HepG2 (cell line): ENCODE results near the gene HSPB6. TPM values are rescaled to one million over a fixed set of nuclear protein-coding genes. Genes with fewer than 3 reads are reported as not detected.

ENCODE experiments used
- ARHGAP35 ChIP-seq: sonication (generic); formaldehyde crosslinking; IDR thresholded peaks from 2 replicates; pipeline ENCODE4 v1.9.0; 2022; ENCODE audit warnings: mild to moderate bottlenecking, inconsistent platforms, moderate library complexity, missing genetic modification reagents, borderline replicate concordance
- ARID3A ChIP-seq: IDR thresholded peaks from 2 replicates; pipeline ENCODE4 v1.6.1; 2012; ENCODE audit warnings: low read depth, low read length, improper control_type of control experiment
- DNMT1 ChIP-seq: sonication (generic); formaldehyde crosslinking; IDR thresholded peaks from 2 replicates; pipeline ENCODE4 v1.5.1; 2020; ENCODE audit warnings: mild to moderate bottlenecking, missing genetic modification reagents
- DPF2 ChIP-seq: sonication (generic); formaldehyde crosslinking; IDR thresholded peaks from 2 replicates; pipeline ENCODE4 v1.4.0; 2020; ENCODE audit warnings: mild to moderate bottlenecking, low read depth, missing genetic modification reagents, borderline replicate concordance
- HMGA1 ChIP-seq: sonication (generic); formaldehyde crosslinking; conservative IDR thresholded peaks from 2 replicates; pipeline ENCODE4 v1.4.0; 2020; ENCODE audit warnings: missing genetic modification reagents
- NFE2L1 ChIP-seq: sonication (generic); formaldehyde crosslinking; IDR thresholded peaks from 2 replicates; pipeline ENCODE4 v1.4.0; 2020; ENCODE audit warnings: missing genetic modification reagents, mild to moderate bottlenecking, borderline replicate concordance
- NR1H2 ChIP-seq: sonication (generic); formaldehyde crosslinking; IDR thresholded peaks from 2 replicates; pipeline ENCODE4 v1.8.1; 2022; ENCODE audit warnings: low read depth, missing genetic modification reagents, borderline replicate concordance
- PPARG ChIP-seq: conservative IDR thresholded peaks from 2 replicates; pipeline ENCODE4 v1.6.1; 2016; ENCODE audit warnings: missing biosample characterization, missing genetic modification reagents
- SOX6 ChIP-seq, 2 experiments: fragments of 450-650 bp in 1 of 2; sonication (generic) in 1 of 2; formaldehyde crosslinking in 1 of 2; IDR thresholded peaks; 2 replicates each; pipeline versions ENCODE4 v1.4.0 to v1.6.1; 2017 to 2020; ENCODE audit warnings: antibody characterized with exemption in 1 of 2, mild to moderate bottlenecking in 1 of 2, missing genetic modification reagents in 1 of 2
- SP2 ChIP-seq: sonication (generic); formaldehyde crosslinking; IDR thresholded peaks from 2 replicates; pipeline ENCODE4 v1.5.1; 2020; ENCODE audit warnings: mild to moderate bottlenecking, missing genetic modification reagents
- SUZ12 ChIP-seq: fragments of 150-350 bp; IDR thresholded peaks from 2 replicates; pipeline ENCODE4 v1.6.1; 2014; ENCODE audit warnings: low read depth, low read length
- U2AF1 ChIP-seq: fragments of 200-400 bp; formaldehyde crosslinking; optimal IDR thresholded peaks from 2 replicates; pipeline ENCODE3; 2017; ENCODE audit warnings: mild to moderate bottlenecking, low read depth, low read length
- ZNF180 ChIP-seq: sonication (generic); formaldehyde crosslinking; IDR thresholded peaks from 2 replicates; pipeline ENCODE4 v1.4.0; 2020; ENCODE audit warnings: low read depth, missing genetic modification reagents, borderline replicate concordance
- ZNF484 ChIP-seq: sonication (generic); formaldehyde crosslinking; IDR thresholded peaks from 2 replicates; pipeline ENCODE4 v1.5.1; 2020; ENCODE audit warnings: mild to moderate bottlenecking, low read depth, missing genetic modification reagents, borderline replicate concordance
- ZNF512 ChIP-seq: sonication (generic); formaldehyde crosslinking; IDR thresholded peaks from 2 replicates; pipeline ENCODE4 v1.4.0; 2020; ENCODE audit warnings: mild to moderate bottlenecking, missing genetic modification reagents
- ZNF598 ChIP-seq: sonication (generic); formaldehyde crosslinking; IDR thresholded peaks from 2 replicates; pipeline ENCODE4 v1.5.1; 2020; ENCODE audit warnings: mild to moderate bottlenecking, missing genetic modification reagents, borderline replicate concordance
- polyA plus RNA-seq, 8 experiments: library from polyadenylated mRNA; depleted of rRNA in 3 of 8; stranded (reverse) in 7 of 8; unstranded in 1 of 8; fragments of >200 nt; fragmentation: Illumina TruSeq in 4 of 8; extraction: Trizol in 4 of 8; gene quantifications; 2 replicates each; pipeline versions ENCODE4 v1.2.1 to v1.2.3, GENCODE V29; 2011 to 2016; ENCODE audit warnings: low read depth in 4 of 8, missing spikeins in 1 of 8, mixed read lengths in 1 of 8; ENCODE audit not compliant: insufficient read depth in 1 of 8
- total RNA-seq, 5 experiments: library from RNA; depleted of rRNA; stranded (reverse); fragments of >200 nt; fragmentation: Illumina TruSeq; extraction: Trizol; gene quantifications; 2 replicates each; pipeline ENCODE4 v1.2.3, GENCODE V29; 2016; ENCODE audit warnings: low read depth in 1 of 5
- TF ChIP-seq, protein P1 (sequence below): IDR thresholded peaks from 2 replicates; pipeline ENCODE4 v1.6.1; 2012; ENCODE audit warnings: inconsistent platforms
- TF ChIP-seq, protein P2 (sequence below): sonication (generic); formaldehyde crosslinking; IDR thresholded peaks from 2 replicates; pipeline ENCODE4 v1.4.0; 2020; ENCODE audit warnings: missing genetic modification reagents
- TF ChIP-seq, protein P3 (sequence below): sonication (generic); formaldehyde crosslinking; IDR thresholded peaks from 2 replicates; pipeline ENCODE4 v1.9.0; 2021; ENCODE audit warnings: missing genetic modification reagents, mild to moderate bottlenecking, borderline replicate concordance

HSPB6 gene
- total and polyA plus RNA-seq, 2 of the 13 experiments (the other 11 are each of a cell fraction or from before 2014, with no cell fraction given): 0.18 TPM; not detected in 1

DNA sequence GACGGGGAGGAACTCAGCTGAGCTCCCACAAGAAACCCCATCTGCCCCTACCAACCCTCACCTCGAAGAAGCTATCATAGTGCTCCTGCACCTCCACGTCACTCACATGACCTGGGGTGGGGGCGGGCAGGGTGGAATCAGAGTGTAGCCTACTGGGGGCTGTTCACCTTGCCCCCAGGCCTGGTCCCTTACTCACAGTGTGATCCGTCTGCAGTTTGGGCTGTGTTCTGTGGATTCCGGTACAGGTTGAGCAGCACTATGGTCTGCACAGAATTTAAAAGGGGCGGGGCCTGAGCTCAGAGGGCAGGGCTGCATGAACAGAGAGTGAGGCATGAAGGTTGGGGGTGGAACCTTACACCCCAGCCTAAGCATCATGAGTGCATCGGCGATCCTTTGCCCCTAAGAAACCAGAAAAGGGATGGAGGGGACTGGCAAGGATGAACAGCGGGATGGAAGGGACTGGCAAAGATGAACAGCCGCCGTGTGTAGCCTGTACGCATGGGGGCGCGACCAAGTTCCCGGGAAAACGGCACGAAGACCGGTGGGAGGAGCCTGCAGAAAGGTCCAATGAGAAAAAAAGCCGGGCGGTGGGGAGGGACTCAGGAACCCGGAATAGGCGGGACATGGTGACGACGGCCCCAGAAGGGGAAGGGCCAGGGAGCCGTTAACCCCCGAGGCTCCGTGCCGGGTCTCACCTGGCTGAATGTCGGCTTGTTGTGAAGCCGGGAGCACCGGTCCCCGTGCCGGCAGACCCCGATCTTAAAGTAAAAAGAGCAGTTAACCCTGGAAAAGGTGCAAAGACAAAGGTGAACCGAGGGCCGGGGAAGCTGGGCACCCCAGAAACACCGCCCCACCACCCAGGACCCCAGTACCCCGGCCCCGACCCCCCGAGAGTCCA, 12.2 kb downstream of the HSPB6 start (continued):
- TF ChIP-seq SOX6 (IDR thresholded peaks at IDR 0.05) (no peak), SOX6 (CRISPR knock-in tag; IDR thresholded peaks at IDR 0.05) (peak; percentile 43), NFE2L1 (no peak), ARHGAP35 (CRISPR knock-in tag) (no peak), DNMT1 (CRISPR knock-in tag) (no peak), ZNF180 (CRISPR knock-in tag) (no peak), SUZ12 (no peak), SP2 (peak; percentile 76), ZNF512 (CRISPR knock-in tag) (no peak), ARID3A (no peak), DPF2 (CRISPR knock-in tag) (no peak), HMGA1 (CRISPR knock-in tag) (no peak), U2AF1 (no peak), PPARG (CRISPR knock-in tag) (no peak), NR1H2 (no peak), ZNF484 (CRISPR knock-in tag) (no peak), ZNF598 (CRISPR knock-in tag) (no peak)
- TF ChIP-seq, protein P1, sequence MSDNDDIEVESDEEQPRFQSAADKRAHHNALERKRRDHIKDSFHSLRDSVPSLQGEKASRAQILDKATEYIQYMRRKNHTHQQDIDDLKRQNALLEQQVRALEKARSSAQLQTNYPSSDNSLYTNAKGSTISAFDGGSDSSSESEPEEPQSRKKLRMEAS: peak; percentile 61
- TF ChIP-seq, protein P2, sequence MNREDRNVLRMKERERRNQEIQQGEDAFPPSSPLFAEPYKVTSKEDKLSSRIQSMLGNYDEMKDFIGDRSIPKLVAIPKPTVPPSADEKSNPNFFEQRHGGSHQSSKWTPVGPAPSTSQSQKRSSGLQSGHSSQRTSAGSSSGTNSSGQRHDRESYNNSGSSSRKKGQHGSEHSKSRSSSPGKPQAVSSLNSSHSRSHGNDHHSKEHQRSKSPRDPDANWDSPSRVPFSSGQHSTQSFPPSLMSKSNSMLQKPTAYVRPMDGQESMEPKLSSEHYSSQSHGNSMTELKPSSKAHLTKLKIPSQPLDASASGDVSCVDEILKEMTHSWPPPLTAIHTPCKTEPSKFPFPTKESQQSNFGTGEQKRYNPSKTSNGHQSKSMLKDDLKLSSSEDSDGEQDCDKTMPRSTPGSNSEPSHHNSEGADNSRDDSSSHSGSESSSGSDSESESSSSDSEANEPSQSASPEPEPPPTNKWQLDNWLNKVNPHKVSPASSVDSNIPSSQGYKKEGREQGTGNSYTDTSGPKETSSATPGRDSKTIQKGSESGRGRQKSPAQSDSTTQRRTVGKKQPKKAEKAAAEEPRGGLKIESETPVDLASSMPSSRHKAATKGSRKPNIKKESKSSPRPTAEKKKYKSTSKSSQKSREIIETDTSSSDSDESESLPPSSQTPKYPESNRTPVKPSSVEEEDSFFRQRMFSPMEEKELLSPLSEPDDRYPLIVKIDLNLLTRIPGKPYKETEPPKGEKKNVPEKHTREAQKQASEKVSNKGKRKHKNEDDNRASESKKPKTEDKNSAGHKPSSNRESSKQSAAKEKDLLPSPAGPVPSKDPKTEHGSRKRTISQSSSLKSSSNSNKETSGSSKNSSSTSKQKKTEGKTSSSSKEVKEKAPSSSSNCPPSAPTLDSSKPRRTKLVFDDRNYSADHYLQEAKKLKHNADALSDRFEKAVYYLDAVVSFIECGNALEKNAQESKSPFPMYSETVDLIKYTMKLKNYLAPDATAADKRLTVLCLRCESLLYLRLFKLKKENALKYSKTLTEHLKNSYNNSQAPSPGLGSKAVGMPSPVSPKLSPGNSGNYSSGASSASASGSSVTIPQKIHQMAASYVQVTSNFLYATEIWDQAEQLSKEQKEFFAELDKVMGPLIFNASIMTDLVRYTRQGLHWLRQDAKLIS (CRISPR knock-in tag): no peak
- TF ChIP-seq, protein P3, sequence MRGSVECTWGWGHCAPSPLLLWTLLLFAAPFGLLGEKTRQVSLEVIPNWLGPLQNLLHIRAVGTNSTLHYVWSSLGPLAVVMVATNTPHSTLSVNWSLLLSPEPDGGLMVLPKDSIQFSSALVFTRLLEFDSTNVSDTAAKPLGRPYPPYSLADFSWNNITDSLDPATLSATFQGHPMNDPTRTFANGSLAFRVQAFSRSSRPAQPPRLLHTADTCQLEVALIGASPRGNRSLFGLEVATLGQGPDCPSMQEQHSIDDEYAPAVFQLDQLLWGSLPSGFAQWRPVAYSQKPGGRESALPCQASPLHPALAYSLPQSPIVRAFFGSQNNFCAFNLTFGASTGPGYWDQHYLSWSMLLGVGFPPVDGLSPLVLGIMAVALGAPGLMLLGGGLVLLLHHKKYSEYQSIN (CRISPR knock-in tag): no peak
